Thoracic aorta (tissue), 2 donors: ENCODE results near the gene CRCP. TPM values are rescaled to one million over a fixed set of nuclear protein-coding genes. Genes with fewer than 3 reads are reported as not detected.
"Not testable (repeated sequence)": the region's sequence is repeated elsewhere in the genome, so short reads cannot be mapped to it uniquely, and the experiment has no call there.

Experiments
- ATAC-seq: fragments of 150-250 bp; one replicate; pipeline ENCODE4 v1.8.0; 2017; ENCODE audit warnings: low read depth; ENCODE audit not compliant: insufficient number of reproducible peaks, low FRiP score
- DNase-seq: peaks from one replicate; pipeline ENCODE4 v3.0.0-alpha.2; 2020; ENCODE audit warnings: low spot score
- H3K27ac ChIP-seq, 2 donors: fragments of 200-600 bp; sonication (generic); 1 replicate in 1 of 2; 2 replicates in 1 of 2; pipeline ENCODE4 v1.5.1; 2016; ENCODE audit warnings: mild to moderate bottlenecking in 2 of 2, moderate library complexity in 2 of 2
- H3K27me3 ChIP-seq: fragments of 200-600 bp; sonication (generic); replicated peaks from 2 replicates; pipeline ENCODE4 v1.6.0; 2016; ENCODE audit warnings: mild to moderate bottlenecking; ENCODE audit not compliant: insufficient read depth
- H3K36me3 ChIP-seq: fragments of 200-600 bp; sonication (generic); one replicate; pipeline ENCODE4 v1.5.1; 2016
- H3K4me1 ChIP-seq, 2 donors: fragments of 200-600 bp; sonication (generic); 1 replicate in 1 of 2; 2 replicates in 1 of 2; pipeline versions ENCODE4 v1.5.1 to v1.6.0; 2016; ENCODE audit warnings: low read depth in 2 of 2, mild to moderate bottlenecking in 1 of 2; ENCODE audit not compliant: control insufficient read depth in 1 of 2
- H3K4me3 ChIP-seq: fragments of 200-600 bp; sonication (generic); 2 replicates; pipeline ENCODE4 v1.5.1; 2016; ENCODE audit warnings: mild to moderate bottlenecking
- H3K9me3 ChIP-seq: fragments of 200-600 bp; sonication (generic); 2 replicates; pipeline ENCODE4 v1.5.1; 2016
- total RNA-seq, 2 donors: library from RNA; depleted of rRNA; stranded (reverse); fragments of >200 nt; gene quantifications; one replicate each; pipeline versions ENCODE4 v1.1.0 to v1.2.3, GENCODE V29; 2016
- TF ChIP-seq, protein P1 (sequence below): fragments of 200-600 bp; sonication (generic); IDR thresholded peaks from one replicate; pipeline ENCODE4 v1.5.1; 2019; ENCODE audit warnings: antibody characterized with exemption

Gene CRCP
- total RNA-seq, 2 donors from 2014 or later = 32.5 to 43.5 TPM

DNA sequence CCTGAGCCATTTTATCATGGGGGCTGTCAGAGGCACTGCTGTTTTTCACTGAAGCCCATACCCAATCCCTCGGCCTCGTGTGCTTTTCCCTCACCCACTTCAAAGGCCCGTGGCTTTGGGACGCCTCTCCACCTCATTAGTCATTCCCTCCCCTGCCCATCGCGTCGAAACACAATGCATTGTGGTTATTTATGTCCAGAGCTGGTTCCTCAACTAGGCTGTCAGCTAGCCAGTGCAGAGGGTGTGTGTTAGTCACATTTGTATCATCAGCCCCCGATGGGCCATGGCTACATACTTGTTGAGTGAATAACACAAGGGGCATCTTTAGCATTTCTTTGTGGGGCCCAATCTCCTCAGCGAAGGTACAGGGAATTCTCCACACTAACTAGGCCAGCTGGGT lies 3.8 kb upstream of the CRCP start:
- Histone ChIP-seq H3K27me3 (no peaks in the 10 kb centered on the region), H3K4me3 (no peak overlapping the region), H3K36me3 (no peaks in the 10 kb centered on the region), H3K4me1 (peaks cover 8 to 12% of the 10 kb centered on the region in 2 donors), H3K9me3 (no peaks in the 10 kb centered on the region), H3K27ac (no peak overlapping the region)
- ATAC-seq (no peak), DNase-seq (no peak)
- TF ChIP-seq, protein P1, sequence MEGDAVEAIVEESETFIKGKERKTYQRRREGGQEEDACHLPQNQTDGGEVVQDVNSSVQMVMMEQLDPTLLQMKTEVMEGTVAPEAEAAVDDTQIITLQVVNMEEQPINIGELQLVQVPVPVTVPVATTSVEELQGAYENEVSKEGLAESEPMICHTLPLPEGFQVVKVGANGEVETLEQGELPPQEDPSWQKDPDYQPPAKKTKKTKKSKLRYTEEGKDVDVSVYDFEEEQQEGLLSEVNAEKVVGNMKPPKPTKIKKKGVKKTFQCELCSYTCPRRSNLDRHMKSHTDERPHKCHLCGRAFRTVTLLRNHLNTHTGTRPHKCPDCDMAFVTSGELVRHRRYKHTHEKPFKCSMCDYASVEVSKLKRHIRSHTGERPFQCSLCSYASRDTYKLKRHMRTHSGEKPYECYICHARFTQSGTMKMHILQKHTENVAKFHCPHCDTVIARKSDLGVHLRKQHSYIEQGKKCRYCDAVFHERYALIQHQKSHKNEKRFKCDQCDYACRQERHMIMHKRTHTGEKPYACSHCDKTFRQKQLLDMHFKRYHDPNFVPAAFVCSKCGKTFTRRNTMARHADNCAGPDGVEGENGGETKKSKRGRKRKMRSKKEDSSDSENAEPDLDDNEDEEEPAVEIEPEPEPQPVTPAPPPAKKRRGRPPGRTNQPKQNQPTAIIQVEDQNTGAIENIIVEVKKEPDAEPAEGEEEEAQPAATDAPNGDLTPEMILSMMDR = no peak

DNA sequence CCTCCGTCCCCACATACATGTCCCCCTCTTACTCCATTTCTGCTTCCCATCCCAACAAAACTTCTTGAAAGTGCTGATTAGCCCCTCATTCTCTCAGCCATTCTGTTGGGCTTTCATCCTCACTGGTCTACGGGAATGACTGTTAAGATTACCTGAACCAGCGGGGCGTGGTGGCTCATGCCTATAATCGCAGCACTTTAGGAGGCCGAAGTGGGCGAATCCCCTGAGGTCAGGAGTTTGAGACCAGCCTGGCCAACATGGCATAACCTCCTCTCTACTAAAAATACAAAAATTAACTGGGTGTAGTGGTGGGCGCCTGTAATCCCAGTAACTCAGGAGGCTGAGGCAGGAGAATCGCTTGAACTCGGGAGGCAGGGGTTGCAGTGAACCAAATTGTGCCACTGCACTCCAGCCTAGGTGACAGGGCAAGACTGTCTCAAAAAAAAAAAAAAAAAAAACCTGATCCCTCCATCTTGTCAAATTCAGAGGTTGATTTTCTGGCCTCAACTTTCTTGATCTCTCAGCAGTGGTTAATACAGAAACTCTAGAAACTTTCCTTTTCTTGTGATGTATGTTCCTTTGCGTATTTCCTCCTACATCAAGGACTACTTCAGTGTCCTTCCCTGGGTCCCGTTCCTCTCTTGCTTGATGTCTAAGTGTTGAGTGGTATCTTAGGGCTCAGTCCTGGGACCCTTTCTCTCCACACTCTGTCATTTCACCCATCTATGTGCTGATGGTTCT lies 2.2 kb downstream of the CRCP start:
- H3K4me1 ChIP-seq = peaks cover 12 to 25% of the 10 kb centered on the region in 2 donors
- not testable (repeated sequence) for ATAC-seq, DNase-seq, H3K27ac ChIP-seq, H3K27me3 ChIP-seq, H3K4me3 ChIP-seq, H3K9me3 ChIP-seq, H3K36me3 ChIP-seq

DNA sequence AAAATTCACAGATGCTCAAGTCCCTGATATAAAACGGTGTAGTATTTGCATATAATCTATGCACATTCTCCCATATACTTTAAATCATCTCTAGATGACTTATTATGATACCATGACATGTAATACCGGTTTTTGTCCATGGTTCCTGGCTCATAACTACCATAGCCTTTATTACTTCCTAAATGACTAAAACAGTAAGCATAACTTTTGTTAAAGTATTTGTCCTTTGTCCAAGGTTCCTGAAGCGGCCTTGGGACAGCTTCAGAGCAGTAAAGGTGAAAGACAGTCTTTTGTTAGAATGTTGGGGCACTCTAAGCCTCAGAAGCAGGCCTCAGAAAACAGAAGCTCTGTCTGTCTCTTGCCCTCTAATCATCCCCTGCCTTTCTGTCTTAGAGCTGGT lies 4.0 kb downstream of the CRCP start:
- TF ChIP-seq, protein P1 = no peak
- Histone ChIP-seq H3K27ac (no peak overlapping the region), H3K9me3 (no peaks in the 10 kb centered on the region), H3K4me3 (no peak overlapping the region), H3K27me3 (no peaks in the 10 kb centered on the region), H3K36me3 (no peaks in the 10 kb centered on the region), H3K4me1 (peaks cover 12 to 25% of the 10 kb centered on the region in 2 donors)
- no peak for ATAC-seq
- no peak for DNase-seq

DNA sequence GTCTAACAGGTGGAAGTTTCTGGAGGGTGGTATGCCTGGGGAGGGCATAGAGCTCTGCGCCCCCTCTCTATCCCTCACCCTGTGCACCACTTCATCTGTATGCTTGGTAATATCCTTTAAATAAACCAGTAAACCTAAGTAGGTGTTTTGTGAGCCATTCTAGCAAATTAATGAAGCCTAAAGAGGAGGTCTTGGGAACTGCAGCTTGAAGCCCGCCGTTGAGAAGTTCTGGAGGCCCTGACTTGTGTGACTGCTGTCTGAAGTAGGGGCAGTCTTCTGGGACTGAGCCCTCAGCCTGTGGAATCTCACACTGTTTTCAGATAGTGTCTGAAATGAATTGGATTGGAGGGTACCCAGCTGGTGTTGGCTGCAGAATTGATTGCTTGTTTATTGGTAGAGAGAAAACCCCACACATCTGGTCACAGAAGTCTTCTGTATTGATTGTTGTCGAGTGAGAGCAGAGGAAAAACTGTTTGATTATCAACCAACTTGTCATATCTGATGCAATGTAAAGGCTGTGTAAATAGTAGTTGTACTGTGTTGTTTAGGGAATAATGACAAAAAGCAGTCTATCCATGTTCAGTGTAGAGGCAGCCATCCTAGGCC lies 4.7 kb downstream of the CRCP start:
- no peaks in the 10 kb centered on the region for H3K27me3 ChIP-seq
- DNase-seq (no peak), ATAC-seq (no peak)
- H3K9me3 ChIP-seq = no peaks in the 10 kb centered on the region
- H3K27ac ChIP-seq = no peak overlapping the region
- TF ChIP-seq, protein P1 = no peak
- no peak overlapping the region for H3K4me3 ChIP-seq
- H3K36me3 ChIP-seq = no peaks in the 10 kb centered on the region
- peaks cover 8 to 20% of the 10 kb centered on the region in 2 donors for H3K4me1 ChIP-seq

DNA sequence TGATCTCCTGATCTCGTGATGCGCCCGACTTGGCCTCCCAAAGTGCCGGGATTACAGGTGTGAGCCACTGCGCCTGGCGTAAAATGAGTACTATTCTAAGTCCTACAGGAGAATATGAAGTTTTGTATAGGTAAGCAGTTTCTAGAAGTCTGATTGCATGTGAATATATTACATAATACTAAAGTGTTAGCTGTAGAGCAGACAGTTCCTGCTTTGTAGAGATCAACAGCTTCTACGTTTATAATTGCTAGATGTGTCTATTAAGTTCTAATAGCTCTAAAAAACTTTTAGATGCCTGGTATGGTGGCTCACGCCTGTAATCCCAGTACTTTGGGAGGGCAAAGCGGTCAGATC lies 8.5 kb downstream of the CRCP start:
- TF ChIP-seq, protein P1 = no peak

DNA sequence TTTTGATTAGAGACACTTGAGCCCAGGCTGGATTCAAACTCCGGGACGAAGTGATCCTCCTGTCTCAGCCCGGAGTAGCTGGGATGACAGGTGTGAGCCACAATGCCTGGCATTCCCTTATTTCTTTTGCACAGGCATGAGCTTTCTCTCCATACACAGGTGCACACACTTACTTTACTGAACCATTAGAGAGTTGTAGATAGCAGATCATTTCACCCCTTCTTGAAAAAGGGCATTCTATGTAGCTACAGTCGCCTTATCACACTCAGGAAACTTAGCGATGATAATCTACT lies 9.9 kb downstream of the CRCP start:
- not testable (repeated sequence) for ATAC-seq, DNase-seq, H3K36me3 ChIP-seq, H3K9me3 ChIP-seq, H3K27me3 ChIP-seq, H3K4me3 ChIP-seq, H3K27ac ChIP-seq
- peaks cover 7 to 26% of the 10 kb centered on the region in 2 donors for H3K4me1 ChIP-seq

More for the DNA sequence above, 8.5 kb downstream of the CRCP start:
- H3K4me3 ChIP-seq = no peak overlapping the region
- no peak overlapping the region for H3K27ac ChIP-seq
- no peaks in the 10 kb centered on the region for H3K27me3 ChIP-seq
- no peak for ATAC-seq
- no peaks in the 10 kb centered on the region for H3K36me3 ChIP-seq
- no peaks in the 10 kb centered on the region for H3K9me3 ChIP-seq
- no peak for DNase-seq
- H3K4me1 ChIP-seq = peaks cover 7 to 26% of the 10 kb centered on the region in 2 donors
